Thoracic aorta (tissue), 2 donors: ENCODE data around the gene IL3. TPM values are rescaled to one million over a fixed set of nuclear protein-coding genes. Genes with fewer than 3 reads are reported as not detected.

Experiments used
- ATAC-seq: fragments of 150-250 bp; one replicate; pipeline ENCODE4 v1.8.0; 2017; ENCODE audit warnings: low read depth; ENCODE audit not compliant: insufficient number of reproducible peaks, low FRiP score
- DNase-seq: peaks from one replicate; pipeline ENCODE4 v3.0.0-alpha.2; 2020; ENCODE audit warnings: low spot score
- H3K27ac ChIP-seq, 2 donors: fragments of 200-600 bp; sonication (generic); 1 replicate in 1 of 2; 2 replicates in 1 of 2; pipeline ENCODE4 v1.5.1; 2016; ENCODE audit warnings: mild to moderate bottlenecking in 2 of 2, moderate library complexity in 2 of 2
- H3K27me3 ChIP-seq: fragments of 200-600 bp; sonication (generic); replicated peaks from 2 replicates; pipeline ENCODE4 v1.6.0; 2016; ENCODE audit warnings: mild to moderate bottlenecking; ENCODE audit not compliant: insufficient read depth
- H3K36me3 ChIP-seq: fragments of 200-600 bp; sonication (generic); one replicate; pipeline ENCODE4 v1.5.1; 2016
- H3K4me1 ChIP-seq, 2 donors: fragments of 200-600 bp; sonication (generic); 1 replicate in 1 of 2; 2 replicates in 1 of 2; pipeline versions ENCODE4 v1.5.1 to v1.6.0; 2016; ENCODE audit warnings: low read depth in 2 of 2, mild to moderate bottlenecking in 1 of 2; ENCODE audit not compliant: control insufficient read depth in 1 of 2
- H3K4me3 ChIP-seq: fragments of 200-600 bp; sonication (generic); 2 replicates; pipeline ENCODE4 v1.5.1; 2016; ENCODE audit warnings: mild to moderate bottlenecking
- H3K9me3 ChIP-seq: fragments of 200-600 bp; sonication (generic); 2 replicates; pipeline ENCODE4 v1.5.1; 2016
- CTCF ChIP-seq: fragments of 200-600 bp; sonication (generic); IDR thresholded peaks from one replicate; pipeline ENCODE4 v1.5.1; 2019; ENCODE audit warnings: antibody characterized with exemption
- total RNA-seq, 2 donors: library from RNA; depleted of rRNA; stranded (reverse); fragments of >200 nt; gene quantifications; one replicate each; pipeline versions ENCODE4 v1.1.0 to v1.2.3, GENCODE V29; 2016

The IL3 gene
- total RNA-seq, 2 donors from 2014 or later, result not detected

GRCh38 chr5:132056610-132057497, 3.6 kb upstream of the IL3 start:
- no peaks in the 10 kb centered on the region for H3K27me3 ChIP-seq
- no peak for TF ChIP-seq CTCF
- no peak overlapping the region for H3K4me3 ChIP-seq
- H3K27ac ChIP-seq, result no peak overlapping the region
- DNase-seq, result no peak
- ATAC-seq, result no peak
- H3K9me3 ChIP-seq, result no peaks in the 10 kb centered on the region
- no peaks in the 10 kb centered on the region for H3K4me1 ChIP-seq
- H3K36me3 ChIP-seq, result no peaks in the 10 kb centered on the region

GRCh38 chr5:132057498-132058255, 2.8 kb upstream of the IL3 start:
- DNase-seq, result no peak
- no peak for ATAC-seq
- Histone ChIP-seq H3K9me3 (no peaks in the 10 kb centered on the region), H3K27me3 (no peaks in the 10 kb centered on the region), H3K4me3 (no peak overlapping the region), H3K4me1 (no peaks in the 10 kb centered on the region), H3K36me3 (no peaks in the 10 kb centered on the region), H3K27ac (no peak overlapping the region)
- TF ChIP-seq CTCF, result no peak

GRCh38 chr5:132058646-132059042, 1.8 kb upstream of the IL3 start:
- no peaks in the 10 kb centered on the region for H3K4me1 ChIP-seq
- H3K27ac ChIP-seq, result no peak overlapping the region
- no peak for ATAC-seq
- H3K27me3 ChIP-seq, result no peaks in the 10 kb centered on the region
- H3K36me3 ChIP-seq, result no peaks in the 10 kb centered on the region
- TF ChIP-seq CTCF, result no peak
- H3K4me3 ChIP-seq, result no peak overlapping the region
- DNase-seq, result no peak
- no peaks in the 10 kb centered on the region for H3K9me3 ChIP-seq

GRCh38 chr5:132059043-132059695, 1.3 kb upstream of the IL3 start:
- Histone ChIP-seq H3K27ac (no peak overlapping the region), H3K4me3 (no peak overlapping the region), H3K4me1 (no peaks in the 10 kb centered on the region), H3K27me3 (no peaks in the 10 kb centered on the region), H3K36me3 (no peaks in the 10 kb centered on the region), H3K9me3 (no peaks in the 10 kb centered on the region)
- ATAC-seq (no peak), DNase-seq (no peak)
- no peak for TF ChIP-seq CTCF
